ENCODE data around the gene KCNQ1.

- TF ChIP-seq CTCF (conservative IDR thresholded peaks at IDR 0.05 in 1 of 2, IDR thresholded peaks at IDR 0.05 in 1 of 2; ENCODE audit: low read depth in 1 of 2, low read length in 2 of 2), result no peak
- TF ChIP-seq EZH2 (IDR thresholded peaks at IDR 0.05; ENCODE audit: low read length, missing control alignments), result no peak
Measured at GRCh38 chr11:2631161-2631560, 186.4 kb downstream of the KCNQ1 start.

Data from fibroblast of lung (primary cell).